ENCODE data around the gene NCOA4.

DNA sequence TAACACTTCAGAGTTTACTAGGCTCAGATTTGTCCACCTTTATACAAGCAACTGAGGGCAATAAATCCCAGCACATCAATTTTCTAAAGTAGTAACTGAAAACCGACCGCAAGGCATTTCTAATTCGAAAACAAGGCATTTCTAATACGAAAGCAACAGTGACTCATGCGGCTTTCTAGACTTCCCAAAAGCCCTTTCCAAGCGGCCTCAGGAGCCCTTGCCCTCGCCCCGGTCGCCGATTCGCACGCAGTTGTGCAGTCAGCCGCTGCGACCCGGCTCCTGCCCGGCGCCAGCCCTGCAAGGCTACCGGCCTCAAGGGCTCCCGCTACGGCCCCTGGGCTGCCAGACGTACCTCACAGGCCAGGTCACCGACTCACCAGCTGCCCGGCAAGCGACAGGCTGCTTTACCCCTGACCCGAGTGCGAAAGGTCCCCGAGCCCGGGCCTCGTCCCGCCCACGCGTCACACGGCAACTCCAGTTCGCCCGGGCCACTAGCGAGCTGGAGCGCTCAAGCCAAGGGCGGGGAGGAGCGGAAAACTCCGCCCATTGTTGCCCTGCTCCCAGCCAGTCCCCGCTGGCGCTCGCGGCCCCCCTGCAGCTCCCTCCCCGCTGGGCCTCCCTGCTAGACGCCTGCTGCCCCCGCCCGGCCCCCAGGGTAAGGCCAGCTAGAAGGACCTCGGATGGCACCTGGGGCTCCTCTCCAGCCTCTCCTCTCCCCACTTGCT, 7.3 kb downstream of the NCOA4 start:
- no peak for TF ChIP-seq EZH2 (IDR thresholded peaks at IDR 0.05; ENCODE audit: borderline replicate concordance, low read length)
- TF ChIP-seq, protein P1, sequence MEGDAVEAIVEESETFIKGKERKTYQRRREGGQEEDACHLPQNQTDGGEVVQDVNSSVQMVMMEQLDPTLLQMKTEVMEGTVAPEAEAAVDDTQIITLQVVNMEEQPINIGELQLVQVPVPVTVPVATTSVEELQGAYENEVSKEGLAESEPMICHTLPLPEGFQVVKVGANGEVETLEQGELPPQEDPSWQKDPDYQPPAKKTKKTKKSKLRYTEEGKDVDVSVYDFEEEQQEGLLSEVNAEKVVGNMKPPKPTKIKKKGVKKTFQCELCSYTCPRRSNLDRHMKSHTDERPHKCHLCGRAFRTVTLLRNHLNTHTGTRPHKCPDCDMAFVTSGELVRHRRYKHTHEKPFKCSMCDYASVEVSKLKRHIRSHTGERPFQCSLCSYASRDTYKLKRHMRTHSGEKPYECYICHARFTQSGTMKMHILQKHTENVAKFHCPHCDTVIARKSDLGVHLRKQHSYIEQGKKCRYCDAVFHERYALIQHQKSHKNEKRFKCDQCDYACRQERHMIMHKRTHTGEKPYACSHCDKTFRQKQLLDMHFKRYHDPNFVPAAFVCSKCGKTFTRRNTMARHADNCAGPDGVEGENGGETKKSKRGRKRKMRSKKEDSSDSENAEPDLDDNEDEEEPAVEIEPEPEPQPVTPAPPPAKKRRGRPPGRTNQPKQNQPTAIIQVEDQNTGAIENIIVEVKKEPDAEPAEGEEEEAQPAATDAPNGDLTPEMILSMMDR (conservative IDR thresholded peaks at IDR 0.05 in 1 of 2, IDR thresholded peaks at IDR 0.05 in 1 of 2; ENCODE audit: extremely low read depth in 1 of 2, insufficient read depth in 1 of 2, low read depth in 1 of 2, low read length in 2 of 2) = no peak

Data from mammary epithelial cell (primary cell).